ENCODE results near the gene EYA3. TPM values are rescaled to one million over a fixed set of nuclear protein-coding genes. Genes with fewer than 3 reads are reported as not detected.

EYA3 gene
- total and polyA plus RNA-seq, 10 of the 15 experiments (the other 5 are each of a cell fraction or from before 2014, with no cell fraction given): 13.0 to 46.6 (median 23.4) TPM

DNA sequence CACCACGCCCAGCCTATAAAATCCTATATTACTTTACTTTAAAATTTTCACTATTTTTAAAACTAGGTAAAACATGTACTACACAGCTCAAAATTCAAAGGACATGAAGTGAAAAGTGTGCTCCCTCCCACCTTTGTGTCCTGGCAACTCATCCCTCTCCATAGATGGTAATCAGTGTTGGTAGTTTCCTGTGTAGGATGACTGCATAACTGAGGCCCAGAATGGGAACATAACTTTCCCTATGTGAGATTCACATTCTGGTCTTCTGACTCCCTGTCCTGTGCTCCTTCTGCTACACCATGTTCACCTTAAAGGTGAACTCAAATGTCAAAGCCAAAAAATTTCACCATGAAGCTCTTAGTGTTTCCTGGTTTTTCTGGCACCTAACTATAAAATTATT is 89.4 kb downstream of the EYA3 start:
- no peaks in the 10 kb centered on the region for H4K20me1 ChIP-seq (ENCODE audit: control insufficient read depth, insufficient read depth)
- peaks cover 13 to 15% of the 10 kb centered on the region in 2 experiments for H3K36me3 ChIP-seq (ENCODE audit: control insufficient read depth in 2 of 2, insufficient read depth in 2 of 2, low read length in 1 of 2)
- no peak overlapping the region for H2AFZ ChIP-seq (ENCODE audit: control insufficient read depth, low read depth, low read length)
- H3K9ac ChIP-seq (ENCODE audit: control insufficient read depth, insufficient read depth, low read length): no peak overlapping the region
- WGBS (ENCODE audit: insufficient coverage, insufficient replicate concordance, low lambda C conversion rate, missing lambda C conversion rate): 100% methylated on average over 1 of the region's 1 CpG
- ChIA-PET RAD21 (ENCODE audit: unreplicated experiment) (no interaction called here), SMC1A (ENCODE audit: uncharacterized antibody, unreplicated experiment) (interaction anchor here (0.8 to 1.7 kb wide), 2 partner anchors 92 to 141 kb away, joined by 3 to 4 read pairs; no protein-coding TSS in a partner anchor), CTCF (no interaction called here), POLR2A (no interaction called here)
- no peak overlapping the region for H3K4me3 ChIP-seq
- no peak for DNase-seq (ENCODE audit: low read depth, low spot score)
- H3K79me2 ChIP-seq (ENCODE audit: control insufficient read depth, insufficient read depth, low read length): no peaks in the 10 kb centered on the region
- no peak overlapping the region for H3K27ac ChIP-seq (ENCODE audit: control insufficient read depth, insufficient read depth)
- H3K4me1 ChIP-seq (ENCODE audit: control insufficient read depth, insufficient read depth, low read length): no peaks in the 10 kb centered on the region
- no TSS peak for BruUV-seq (replicated peaks)
- in situ Hi-C loops (cut with MboI): no loop called here
- no peak overlapping the region for H3K4me2 ChIP-seq (ENCODE audit: control insufficient read depth, insufficient read depth)
- intact Hi-C loops (cut with micrococcal nuclease; ENCODE audit: unreplicated experiment): no loop called here
- no peaks in the 10 kb centered on the region for H3K9me3 ChIP-seq (replicated peaks; ENCODE audit: control insufficient read depth, insufficient read depth, low read length)
- ATAC-seq: no peak
- no peak for FAIRE-seq
- H3K27me3 ChIP-seq (replicated peaks in 1 of 2; ENCODE audit: control insufficient read depth in 2 of 2, insufficient read depth in 2 of 2, low read length in 1 of 2): no peaks in the 10 kb centered on the region
- TF ChIP-seq MYC (IDR thresholded peaks at IDR 0.05; ENCODE audit: insufficient read depth, insufficient read length, insufficient replicate concordance, low read length, severe bottlenecking) (no peak), SIN3A (IDR thresholded peaks at IDR 0.05; ENCODE audit: low read depth, low read length) (no peak), DPF2 (IDR thresholded peaks at IDR 0.05) (no peak), FOXK2 (IDR thresholded peaks at IDR 0.05) (no peak), CREM (IDR thresholded peaks at IDR 0.05; ENCODE audit: low read depth) (no peak), PML (IDR thresholded peaks at IDR 0.05; ENCODE audit: low read length) (no peak), CHD1 (IDR thresholded peaks at IDR 0.05; ENCODE audit: low read depth, low read length) (no peak), POLR2AphosphoS2 (IDR thresholded peaks at IDR 0.05; ENCODE audit: low read depth, low read length) (no peak), MTA2 (IDR thresholded peaks at IDR 0.05; ENCODE audit: low read depth) (no peak), SMAD5 (IDR thresholded peaks at IDR 0.05; ENCODE audit: low read depth) (no peak), JUND (IDR thresholded peaks at IDR 0.05; ENCODE audit: low read depth, low read length) (no peak)
- TF ChIP-seq, protein P1, sequence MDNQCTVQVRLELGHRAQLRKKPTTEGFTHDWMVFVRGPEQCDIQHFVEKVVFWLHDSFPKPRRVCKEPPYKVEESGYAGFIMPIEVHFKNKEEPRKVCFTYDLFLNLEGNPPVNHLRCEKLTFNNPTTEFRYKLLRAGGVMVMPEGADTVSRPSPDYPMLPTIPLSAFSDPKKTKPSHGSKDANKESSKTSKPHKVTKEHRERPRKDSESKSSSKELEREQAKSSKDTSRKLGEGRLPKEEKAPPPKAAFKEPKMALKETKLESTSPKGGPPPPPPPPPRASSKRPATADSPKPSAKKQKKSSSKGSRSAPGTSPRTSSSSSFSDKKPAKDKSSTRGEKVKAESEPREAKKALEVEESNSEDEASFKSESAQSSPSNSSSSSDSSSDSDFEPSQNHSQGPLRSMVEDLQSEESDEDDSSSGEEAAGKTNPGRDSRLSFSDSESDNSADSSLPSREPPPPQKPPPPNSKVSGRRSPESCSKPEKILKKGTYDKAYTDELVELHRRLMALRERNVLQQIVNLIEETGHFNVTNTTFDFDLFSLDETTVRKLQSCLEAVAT (IDR thresholded peaks at IDR 0.05): no peak
- TF ChIP-seq, protein P2, sequence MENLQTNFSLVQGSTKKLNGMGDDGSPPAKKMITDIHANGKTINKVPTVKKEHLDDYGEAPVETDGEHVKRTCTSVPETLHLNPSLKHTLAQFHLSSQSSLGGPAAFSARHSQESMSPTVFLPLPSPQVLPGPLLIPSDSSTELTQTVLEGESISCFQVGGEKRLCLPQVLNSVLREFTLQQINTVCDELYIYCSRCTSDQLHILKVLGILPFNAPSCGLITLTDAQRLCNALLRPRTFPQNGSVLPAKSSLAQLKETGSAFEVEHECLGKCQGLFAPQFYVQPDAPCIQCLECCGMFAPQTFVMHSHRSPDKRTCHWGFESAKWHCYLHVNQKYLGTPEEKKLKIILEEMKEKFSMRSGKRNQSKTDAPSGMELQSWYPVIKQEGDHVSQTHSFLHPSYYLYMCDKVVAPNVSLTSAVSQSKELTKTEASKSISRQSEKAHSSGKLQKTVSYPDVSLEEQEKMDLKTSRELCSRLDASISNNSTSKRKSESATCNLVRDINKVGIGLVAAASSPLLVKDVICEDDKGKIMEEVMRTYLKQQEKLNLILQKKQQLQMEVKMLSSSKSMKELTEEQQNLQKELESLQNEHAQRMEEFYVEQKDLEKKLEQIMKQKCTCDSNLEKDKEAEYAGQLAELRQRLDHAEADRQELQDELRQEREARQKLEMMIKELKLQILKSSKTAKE (IDR thresholded peaks at IDR 0.05; ENCODE audit: low read depth, poor library complexity, severe bottlenecking): no peak
- TF ChIP-seq, protein P3, sequence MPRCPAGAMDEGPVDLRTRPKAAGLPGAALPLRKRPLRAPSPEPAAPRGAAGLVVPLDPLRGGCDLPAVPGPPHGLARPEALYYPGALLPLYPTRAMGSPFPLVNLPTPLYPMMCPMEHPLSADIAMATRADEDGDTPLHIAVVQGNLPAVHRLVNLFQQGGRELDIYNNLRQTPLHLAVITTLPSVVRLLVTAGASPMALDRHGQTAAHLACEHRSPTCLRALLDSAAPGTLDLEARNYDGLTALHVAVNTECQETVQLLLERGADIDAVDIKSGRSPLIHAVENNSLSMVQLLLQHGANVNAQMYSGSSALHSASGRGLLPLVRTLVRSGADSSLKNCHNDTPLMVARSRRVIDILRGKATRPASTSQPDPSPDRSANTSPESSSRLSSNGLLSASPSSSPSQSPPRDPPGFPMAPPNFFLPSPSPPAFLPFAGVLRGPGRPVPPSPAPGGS (IDR thresholded peaks at IDR 0.05; ENCODE audit: borderline replicate concordance, insufficient read depth, low read depth, low read length, poor library complexity, severe bottlenecking): no peak
- TF ChIP-seq, protein P4, sequence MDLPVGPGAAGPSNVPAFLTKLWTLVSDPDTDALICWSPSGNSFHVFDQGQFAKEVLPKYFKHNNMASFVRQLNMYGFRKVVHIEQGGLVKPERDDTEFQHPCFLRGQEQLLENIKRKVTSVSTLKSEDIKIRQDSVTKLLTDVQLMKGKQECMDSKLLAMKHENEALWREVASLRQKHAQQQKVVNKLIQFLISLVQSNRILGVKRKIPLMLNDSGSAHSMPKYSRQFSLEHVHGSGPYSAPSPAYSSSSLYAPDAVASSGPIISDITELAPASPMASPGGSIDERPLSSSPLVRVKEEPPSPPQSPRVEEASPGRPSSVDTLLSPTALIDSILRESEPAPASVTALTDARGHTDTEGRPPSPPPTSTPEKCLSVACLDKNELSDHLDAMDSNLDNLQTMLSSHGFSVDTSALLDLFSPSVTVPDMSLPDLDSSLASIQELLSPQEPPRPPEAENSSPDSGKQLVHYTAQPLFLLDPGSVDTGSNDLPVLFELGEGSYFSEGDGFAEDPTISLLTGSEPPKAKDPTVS (IDR thresholded peaks at IDR 0.05; ENCODE audit: low read depth, low read length): no peak
